ENCODE results near the gene GIPC1.

The GIPC1 gene

GRCh38 chr19:14433554-14434501 is 62.1 kb downstream of the GIPC1 start:
- peak; percentile 63 to 88 for DNase-seq

- DNase-seq = peak; percentile 60 to 75
These were observed 63.0 kb downstream of the GIPC1 start, which contains the start of gene PKN1 for GRCh38 chr19:14432791-14433553. Gene PKN1 (plus strand): TSS chr19:14433306. CDS start chr19:14433522, 216 bp downstream.

- DNase-seq = no peak
These were observed 65.2 kb downstream of the GIPC1 start for GRCh38 chr19:14430712-14431111.

- no peak for DNase-seq
These were observed 67.0 kb downstream of the GIPC1 start for GRCh38 chr19:14428882-14429416.
